Prostate gland (tissue), 2 donors: ENCODE data around the gene GRB10. TPM values are rescaled to one million over a fixed set of nuclear protein-coding genes. Genes with fewer than 3 reads are reported as not detected.
A peak's percentile ranks its signal among the peaks of the same experiment; 100 is the strongest.

Experiments
- DNase-seq: peaks from one replicate; pipeline ENCODE4 v3.0.0-alpha.2; 2019; ENCODE audit warnings: low spot score
- H3K27ac ChIP-seq, 2 donors: fragments of 200-600 bp; sonication (generic); 2 replicates each; pipeline ENCODE4 v1.5.1; 2017 to 2019
- H3K27me3 ChIP-seq: fragments of 200-600 bp; sonication (generic); replicated peaks from 2 replicates; pipeline ENCODE4 v1.5.1; 2019; ENCODE audit not compliant: insufficient read depth
- H3K36me3 ChIP-seq, 2 donors: fragments of 200-600 bp; sonication (generic); 1 replicate in 1 of 2; 2 replicates in 1 of 2; pipeline versions ENCODE4 v1.5.1 to v1.8.1; 2017 to 2019
- H3K4me1 ChIP-seq: fragments of 200-600 bp; sonication (generic); replicated peaks from 2 replicates; pipeline ENCODE4 v1.5.1; 2019
- H3K4me3 ChIP-seq, 2 donors: fragments of 200-600 bp; sonication (generic); 2 replicates each; pipeline ENCODE4 v1.5.1; 2017 to 2019
- H3K9me3 ChIP-seq: fragments of 200-600 bp; sonication (generic); 2 replicates; pipeline ENCODE4 v1.5.1; 2017
- POLR2A ChIP-seq: fragments of 450-650 bp; IDR thresholded peaks from one replicate; pipeline ENCODE4 v1.6.1; 2016; ENCODE audit warnings: antibody characterized with exemption, mild to moderate bottlenecking
- POLR2AphosphoS5 ChIP-seq: sonication (generic); formaldehyde crosslinking; IDR thresholded peaks from one replicate; pipeline ENCODE4 v1.6.1; 2017; ENCODE audit warnings: antibody characterized with exemption
- WGBS: methylation state at CpG from one replicate; pipeline ENCODE4 v1.1.5; 2018; 5-methylcytosine and 5-hydroxymethylcytosine counted together
- intact Hi-C: fragments of 100-400 bp; cut with DNase I; formaldehyde crosslinking; loops from one replicate; pipeline ENCODE4 v1.14.2; 2022
- total RNA-seq, 2 donors: library from RNA; depleted of rRNA; stranded (reverse); fragments of >200 nt; gene quantifications; one replicate each; pipeline ENCODE4 v1.1.0, GENCODE V29; 2016
- TF ChIP-seq, protein P1 (sequence below), 4 experiments: fragments of 200-600 bp in 2 of 4; fragments of 450-650 bp in 2 of 4; sonication (generic) in 2 of 4; IDR thresholded peaks; 1 replicate in 3 of 4; 2 replicates in 1 of 4; pipeline ENCODE4 v1.5.1; 2016 to 2019; ENCODE audit warnings: antibody characterized with exemption in 4 of 4, mild to moderate bottlenecking in 2 of 4, moderate library complexity in 2 of 4

GRB10 gene
- total RNA-seq, 2 donors from 2014 or later, result 54.3 to 63.1 TPM

DNA sequence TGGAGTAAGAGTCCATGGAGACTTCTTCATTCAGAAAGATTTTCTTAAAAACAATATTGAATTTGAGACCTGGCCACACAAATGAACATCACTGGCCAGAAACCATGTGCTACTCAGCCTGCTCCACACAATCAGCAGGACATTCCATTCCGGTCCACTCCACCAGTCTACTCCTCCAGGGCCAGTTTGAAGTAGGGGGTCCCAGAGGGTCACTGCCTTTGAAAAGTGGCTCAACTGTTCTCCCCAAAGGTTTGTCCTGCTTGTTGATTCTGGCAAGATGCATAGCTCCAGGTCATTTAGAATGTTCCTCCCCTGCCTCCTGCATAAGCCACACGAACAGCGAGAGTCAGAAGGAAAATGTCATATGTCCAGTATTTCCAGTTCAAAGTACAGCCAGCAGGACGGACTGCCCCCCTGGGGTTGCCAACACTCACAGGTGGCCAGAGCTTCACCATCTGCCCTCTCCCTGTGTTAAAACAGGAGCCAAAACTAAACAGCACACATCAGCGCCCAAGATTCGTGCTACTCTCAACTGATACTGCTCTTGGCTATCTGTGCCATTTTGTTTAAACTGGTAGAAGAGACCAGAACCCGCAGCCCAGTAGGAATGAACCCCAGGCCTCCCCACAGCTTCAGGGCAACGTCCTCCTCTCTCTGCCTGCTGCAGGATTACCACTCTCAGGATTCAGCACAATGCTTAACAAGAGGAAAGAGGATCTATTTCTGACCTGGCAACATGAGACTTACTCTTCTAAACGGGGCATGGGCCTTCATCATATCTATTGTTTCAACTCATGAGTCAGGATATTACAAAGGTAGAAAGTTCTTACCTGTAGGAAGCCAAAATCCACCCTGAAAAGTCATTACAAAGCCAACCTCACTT, 11.3 kb downstream of the GRB10 start:
- intact Hi-C loops, result no loop called here
- DNase-seq, result peak; percentile 29
- H3K4me1 ChIP-seq, result peaks cover 4% of the 10 kb centered on the region
- TF ChIP-seq POLR2AphosphoS5 (peak; percentile 58), POLR2A (no peak)
- no peak overlapping the region for H3K4me3 ChIP-seq
- H3K36me3 ChIP-seq, result no peaks in the 10 kb centered on the region
- H3K27ac ChIP-seq, result peak overlapping the region in 1 of 2 donors; percentile 3
- 62% methylated on average over 9 of the region's 9 CpGs for WGBS
- no peaks in the 10 kb centered on the region for H3K27me3 ChIP-seq
- no peaks in the 10 kb centered on the region for H3K9me3 ChIP-seq

DNA sequence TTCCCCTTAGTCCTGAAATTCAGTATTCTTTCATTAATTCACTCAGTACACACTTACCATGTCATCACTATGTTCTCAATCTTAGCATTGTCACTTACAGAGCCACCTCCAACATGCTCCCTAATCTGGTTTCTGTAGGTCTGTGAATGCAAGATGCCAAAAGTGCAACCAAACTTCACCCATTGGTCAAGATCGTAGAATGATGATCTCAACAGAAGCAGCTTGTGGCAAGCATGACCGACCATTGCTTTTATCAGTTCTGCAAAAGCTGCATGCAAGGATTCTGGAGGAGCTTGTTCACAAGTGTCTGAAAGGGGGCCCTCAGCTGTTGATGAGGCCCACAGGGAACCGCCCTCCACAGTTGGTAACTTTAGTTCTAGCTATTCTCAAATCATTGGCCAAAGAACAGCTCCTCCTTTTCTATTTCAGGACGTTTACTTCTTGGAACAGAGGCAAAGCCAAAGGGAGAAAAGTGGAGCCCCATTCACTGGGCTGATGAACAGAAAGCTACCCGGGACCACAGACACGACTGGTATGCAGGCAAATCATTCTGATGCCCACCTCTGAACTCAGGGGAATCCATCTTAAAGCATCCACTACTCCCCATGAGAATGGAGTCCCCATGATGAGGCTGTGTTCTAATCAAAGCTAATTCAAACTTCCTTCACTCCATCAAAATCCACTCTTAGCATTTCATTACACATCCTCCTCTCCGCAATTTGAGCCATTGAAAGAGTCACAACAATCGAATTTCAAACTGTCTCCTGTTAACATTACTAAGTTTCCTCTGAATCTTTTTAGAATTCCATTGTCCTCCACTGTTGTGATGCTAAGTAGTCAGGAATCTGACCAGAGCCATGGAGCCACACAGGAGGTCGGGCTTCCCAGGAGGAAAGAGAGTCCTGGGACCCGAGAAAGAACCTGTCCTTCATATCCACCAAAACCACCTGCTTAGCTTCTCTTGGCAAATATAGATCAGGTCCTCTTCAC, 13.9 kb downstream of the GRB10 start:
- 82% methylated on average over 10 of the region's 10 CpGs for WGBS
- H3K27me3 ChIP-seq, result no peaks in the 10 kb centered on the region
- H3K27ac ChIP-seq, result no peak overlapping the region
- peaks cover 4% of the 10 kb centered on the region for H3K4me1 ChIP-seq
- intact Hi-C loops, result no loop called here
- H3K4me3 ChIP-seq, result no peak overlapping the region
- no peaks in the 10 kb centered on the region for H3K9me3 ChIP-seq
- H3K36me3 ChIP-seq, result no peaks in the 10 kb centered on the region
- DNase-seq, result no peak
- no peak for TF ChIP-seq POLR2AphosphoS5
- TF ChIP-seq, protein P1, sequence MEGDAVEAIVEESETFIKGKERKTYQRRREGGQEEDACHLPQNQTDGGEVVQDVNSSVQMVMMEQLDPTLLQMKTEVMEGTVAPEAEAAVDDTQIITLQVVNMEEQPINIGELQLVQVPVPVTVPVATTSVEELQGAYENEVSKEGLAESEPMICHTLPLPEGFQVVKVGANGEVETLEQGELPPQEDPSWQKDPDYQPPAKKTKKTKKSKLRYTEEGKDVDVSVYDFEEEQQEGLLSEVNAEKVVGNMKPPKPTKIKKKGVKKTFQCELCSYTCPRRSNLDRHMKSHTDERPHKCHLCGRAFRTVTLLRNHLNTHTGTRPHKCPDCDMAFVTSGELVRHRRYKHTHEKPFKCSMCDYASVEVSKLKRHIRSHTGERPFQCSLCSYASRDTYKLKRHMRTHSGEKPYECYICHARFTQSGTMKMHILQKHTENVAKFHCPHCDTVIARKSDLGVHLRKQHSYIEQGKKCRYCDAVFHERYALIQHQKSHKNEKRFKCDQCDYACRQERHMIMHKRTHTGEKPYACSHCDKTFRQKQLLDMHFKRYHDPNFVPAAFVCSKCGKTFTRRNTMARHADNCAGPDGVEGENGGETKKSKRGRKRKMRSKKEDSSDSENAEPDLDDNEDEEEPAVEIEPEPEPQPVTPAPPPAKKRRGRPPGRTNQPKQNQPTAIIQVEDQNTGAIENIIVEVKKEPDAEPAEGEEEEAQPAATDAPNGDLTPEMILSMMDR (IDR thresholded peaks at IDR 0.05), result no peak
- TF ChIP-seq POLR2A, result no peak

DNA sequence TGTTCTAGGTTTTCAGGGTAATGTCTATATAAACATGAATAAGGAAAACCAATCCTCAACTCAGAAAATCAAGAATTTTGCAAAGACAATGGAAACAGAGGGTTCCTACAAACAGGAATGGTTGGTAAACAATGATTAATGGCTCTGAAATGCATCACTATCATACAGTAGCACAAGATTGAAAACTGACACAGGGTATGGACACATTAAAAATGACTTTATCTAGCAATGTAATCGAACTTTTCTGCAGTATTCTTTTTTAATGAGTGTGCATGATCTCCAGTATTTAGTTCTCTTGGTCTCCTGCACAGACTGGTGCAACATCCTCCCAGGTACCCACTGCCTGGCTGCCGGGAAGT, 15.9 kb downstream of the GRB10 start:
- intact Hi-C loops, result no loop called here
- Histone ChIP-seq H3K4me3 (no peak overlapping the region), H3K4me1 (peaks cover 4% of the 10 kb centered on the region), H3K9me3 (no peaks in the 10 kb centered on the region), H3K36me3 (no peaks in the 10 kb centered on the region), H3K27ac (no peak overlapping the region), H3K27me3 (no peaks in the 10 kb centered on the region)
- TF ChIP-seq POLR2AphosphoS5, result no peak
- TF ChIP-seq, protein P1 (IDR thresholded peaks at IDR 0.05), result no peak
- no peak for TF ChIP-seq POLR2A
- no peak for DNase-seq
- WGBS, result 50% methylated on average over 2 of the region's 2 CpGs

DNA sequence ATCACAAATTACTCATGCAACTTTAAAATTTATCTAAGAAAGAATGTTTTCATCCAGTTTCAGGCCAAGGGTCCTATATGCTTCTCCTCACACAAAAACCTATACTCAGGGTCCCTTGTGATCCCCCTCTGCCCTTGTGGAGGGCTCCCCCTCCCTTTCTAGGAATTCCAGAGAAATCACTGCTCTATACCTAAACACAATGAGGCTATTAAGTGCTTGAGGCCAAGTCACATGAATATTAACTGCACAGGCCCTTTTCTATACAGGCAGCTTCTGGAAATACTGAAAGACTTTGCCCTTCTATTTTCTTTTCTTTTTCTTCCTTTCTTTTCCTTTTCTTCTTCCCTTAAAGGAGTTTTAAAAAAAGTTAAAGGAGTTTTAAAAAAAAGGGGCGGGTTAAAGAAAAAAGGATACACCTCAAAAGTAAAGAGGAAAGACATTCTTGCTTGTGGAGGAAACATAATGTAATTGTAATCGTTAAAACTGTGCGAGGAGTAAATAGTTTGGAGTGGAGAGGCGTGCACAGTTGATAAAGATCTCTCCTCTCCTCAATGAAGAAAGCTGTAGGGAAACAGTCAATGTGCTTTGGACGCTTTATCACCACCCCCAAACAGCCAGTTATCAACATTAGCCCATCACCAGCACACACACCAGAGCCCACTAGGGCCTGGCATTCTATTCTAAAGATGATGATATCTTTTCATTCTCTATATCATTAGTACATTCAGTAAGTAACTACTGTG, 16.4 kb downstream of the GRB10 start:
- Histone ChIP-seq H3K27me3 (no peaks in the 10 kb centered on the region), H3K9me3 (no peaks in the 10 kb centered on the region), H3K27ac (no peak overlapping the region), H3K4me3 (no peak overlapping the region), H3K36me3 (no peaks in the 10 kb centered on the region), H3K4me1 (peaks cover 4% of the 10 kb centered on the region)
- TF ChIP-seq POLR2A, result no peak
- TF ChIP-seq, protein P1 (IDR thresholded peaks at IDR 0.05), result no peak
- TF ChIP-seq POLR2AphosphoS5, result no peak
- no peak for DNase-seq
- intact Hi-C loops, result no loop called here
- 27% methylated on average over 5 of the region's 5 CpGs for WGBS
